ENCODE results near the gene MRTFA. TPM values are rescaled to one million over a fixed set of nuclear protein-coding genes. Genes with fewer than 3 reads are reported as not detected.

Gene MRTFA
- total RNA-seq, 1 donor from 2014 or later = 52.8 TPM

DNA sequence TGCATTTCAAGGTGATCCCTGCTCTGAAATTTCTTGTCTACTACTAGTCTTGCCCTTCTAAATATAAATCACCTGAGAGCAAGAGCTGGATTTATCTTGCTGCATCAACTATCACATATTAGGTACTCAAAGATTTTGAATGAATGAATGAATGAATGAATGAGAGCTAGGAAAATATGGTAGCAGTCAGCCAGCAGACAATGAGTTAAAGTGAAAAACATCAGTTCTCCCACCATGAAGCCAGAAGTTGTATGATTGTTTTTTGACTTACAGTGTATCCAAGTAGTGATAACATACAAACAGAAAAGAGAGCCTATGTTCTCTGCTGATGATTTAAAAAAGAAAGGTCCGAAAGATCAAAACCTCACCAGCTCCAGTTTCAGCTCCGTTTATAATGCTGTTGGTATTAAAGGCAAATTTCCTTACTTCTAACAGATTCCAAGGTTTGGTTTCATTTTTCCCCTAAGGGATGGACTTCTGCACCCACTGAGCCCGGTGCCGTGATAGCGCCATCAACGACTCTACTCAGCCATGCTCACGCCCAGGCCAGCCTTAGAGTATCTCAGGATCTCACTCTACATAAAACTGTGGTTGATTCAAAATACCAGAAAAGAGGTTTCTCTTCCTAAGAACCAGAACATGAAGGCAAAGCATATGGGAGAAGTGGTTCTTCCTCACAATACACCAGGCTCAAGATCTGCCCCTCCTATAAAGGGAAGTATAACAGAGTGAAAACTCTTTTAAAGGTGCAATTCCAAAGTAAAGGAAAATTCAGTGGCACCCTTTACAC is 174.1 kb downstream of the MRTFA start:
- Mint-ChIP-seq H3K4me1 (peaks cover 8% of the 10 kb centered on the region), H3K4me3 (no peak overlapping the region), H3K27ac (ENCODE audit: unreplicated experiment) (no peak overlapping the region), H3K36me3 (ENCODE audit: low read depth) (peaks cover 11% of the 10 kb centered on the region), H3K27me3 (ENCODE audit: low read depth) (no peaks in the 10 kb centered on the region), H3K9me3 (no peaks in the 10 kb centered on the region)
- TF ChIP-seq CTCF (conservative IDR thresholded peaks at IDR 0.05) = no peak
- no peak for DNase-seq (ENCODE audit: low read depth, low spot score)

- Mint-ChIP-seq H3K27ac (ENCODE audit: unreplicated experiment) (no peak overlapping the region), H3K4me1 (peaks cover 3% of the 10 kb centered on the region), H3K4me3 (no peak overlapping the region), H3K9me3 (no peaks in the 10 kb centered on the region), H3K36me3 (ENCODE audit: low read depth) (peaks cover 6% of the 10 kb centered on the region), H3K27me3 (ENCODE audit: low read depth) (no peaks in the 10 kb centered on the region)
- no peak for TF ChIP-seq CTCF (conservative IDR thresholded peaks at IDR 0.05)
- no peak for DNase-seq (ENCODE audit: low read depth, low spot score)
Observed at GRCh38 chr22:40453671-40454070, 182.8 kb downstream of the MRTFA start.

- DNase-seq (ENCODE audit: low read depth, low spot score) = no peak
- Mint-ChIP-seq H3K9me3 (no peaks in the 10 kb centered on the region), H3K27me3 (ENCODE audit: low read depth) (no peaks in the 10 kb centered on the region), H3K27ac (ENCODE audit: unreplicated experiment) (no peak overlapping the region), H3K4me3 (no peak overlapping the region), H3K4me1 (peaks cover 4% of the 10 kb centered on the region), H3K36me3 (ENCODE audit: low read depth) (peaks cover 4% of the 10 kb centered on the region)
- no peak for TF ChIP-seq CTCF (conservative IDR thresholded peaks at IDR 0.05)
Observed at GRCh38 chr22:40452730-40453487, 183.6 kb downstream of the MRTFA start.

GRCh38 chr22:40451210-40451609 is 185.3 kb downstream of the MRTFA start:
- DNase-seq (ENCODE audit: low read depth, low spot score) = no peak
- no peaks in the 10 kb centered on the region for H3K27me3 Mint-ChIP-seq (ENCODE audit: low read depth)
- H3K36me3 Mint-ChIP-seq (ENCODE audit: low read depth) = peaks cover 4% of the 10 kb centered on the region
- no peak overlapping the region for H3K4me3 Mint-ChIP-seq
- H3K4me1 Mint-ChIP-seq = peaks cover 14% of the 10 kb centered on the region
- H3K27ac Mint-ChIP-seq (ENCODE audit: unreplicated experiment) = no peak overlapping the region
- no peak for TF ChIP-seq CTCF (conservative IDR thresholded peaks at IDR 0.05)
- H3K9me3 Mint-ChIP-seq = no peaks in the 10 kb centered on the region

DNA sequence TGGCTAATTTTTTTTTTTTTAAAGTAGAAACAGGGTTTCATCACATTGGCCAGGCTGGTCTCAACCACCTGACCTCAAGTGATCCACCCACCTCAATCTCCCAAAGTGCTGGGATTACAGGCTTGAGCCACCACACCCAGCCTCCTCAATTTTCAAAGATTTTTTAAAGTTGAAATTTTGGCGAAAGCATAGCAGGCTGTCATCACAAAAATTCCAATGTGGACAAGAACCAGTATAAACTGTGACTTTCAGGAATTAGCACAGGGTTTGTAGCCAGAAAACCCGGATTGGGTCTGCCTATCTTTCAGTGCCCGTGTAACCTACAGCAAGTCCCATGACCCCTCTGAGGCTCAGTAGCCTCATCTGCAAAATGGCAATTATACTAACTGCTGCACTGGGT is 185.9 kb downstream of the MRTFA start:
- Mint-ChIP-seq H3K27me3 (ENCODE audit: low read depth) (no peaks in the 10 kb centered on the region), H3K27ac (ENCODE audit: unreplicated experiment) (no peak overlapping the region), H3K4me1 (peaks cover 14% of the 10 kb centered on the region), H3K4me3 (no peak overlapping the region), H3K9me3 (no peaks in the 10 kb centered on the region), H3K36me3 (ENCODE audit: low read depth) (peaks cover 7% of the 10 kb centered on the region)
- no peak for TF ChIP-seq CTCF (conservative IDR thresholded peaks at IDR 0.05)
- no peak for DNase-seq (ENCODE audit: low read depth, low spot score)

Data from neural crest cell (in vitro differentiated cells).